A673 (cell line): ENCODE measurements around the gene HAUS6. TPM values are rescaled to one million over a fixed set of nuclear protein-coding genes. Genes with fewer than 3 reads are reported as not detected.

Source experiments
- BruUV-seq: library from RNA; stranded (reverse); fragments of 400-500 nt; replicated peaks from 2 replicates; lab custom pipeline; 2021; lab: Mats Ljungman, UMichigan
- CTCF ChIA-PET: fragments of 300-600 bp; sonication (Branson Sonifier 250); formaldehyde crosslinking; loops from one replicate; lab custom pipeline; 2022; ENCODE audit warnings: antibody characterized with exemption; lab: Charles Lee
- POLR2A ChIA-PET: fragments of 300-600 bp; sonication (Branson Sonifier 250); formaldehyde crosslinking; loops from one replicate; lab custom pipeline; 2022; ENCODE audit warnings: antibody characterized with exemption; ENCODE audit not compliant: low non-redundant PET; lab: Charles Lee
- DNase-seq: peaks from one replicate; pipeline ENCODE4 v3.0.0-alpha.2; 2015; ENCODE audit warnings: low spot score
- H3K27ac ChIP-seq: fragments of 200-600 bp; sonication (generic); 2 replicates; pipeline ENCODE4 v1.5.1; 2016; ENCODE audit warnings: mixed run types, low read depth, mild to moderate bottlenecking, mixed read lengths, antibody characterized with exemption, low read length; ENCODE audit not compliant: poor library complexity, severe bottlenecking
- H3K27me3 ChIP-seq: fragments of 200-600 bp; sonication (generic); replicated peaks from 2 replicates; pipeline ENCODE4 v1.6.1; 2017; ENCODE audit warnings: mixed run types, low read depth, mild to moderate bottlenecking, mixed read lengths, antibody characterized with exemption, low read length; ENCODE audit not compliant: insufficient read depth, poor library complexity
- H3K36me3 ChIP-seq: fragments of 200-600 bp; sonication (generic); 2 replicates; pipeline ENCODE4 v1.6.1; 2016; ENCODE audit warnings: mixed run types, mild to moderate bottlenecking, mixed read lengths, antibody characterized with exemption, low read length; ENCODE audit not compliant: insufficient read depth, poor library complexity, severe bottlenecking
- H3K4me1 ChIP-seq: fragments of 200-600 bp; sonication (generic); 2 replicates; pipeline ENCODE4 v1.6.1; 2017; ENCODE audit warnings: mixed run types, mild to moderate bottlenecking, mixed read lengths, antibody characterized with exemption, low read length; ENCODE audit not compliant: insufficient read depth, poor library complexity, severe bottlenecking
- H3K4me3 ChIP-seq: fragments of 200-600 bp; sonication (generic); 2 replicates; pipeline ENCODE4 v1.5.1; 2016; ENCODE audit warnings: low read depth, mixed run types, mild to moderate bottlenecking, mixed read lengths, low read length; ENCODE audit not compliant: poor library complexity, severe bottlenecking
- H3K9me3 ChIP-seq: fragments of 200-600 bp; sonication (generic); 2 replicates; pipeline ENCODE4 v1.6.1; 2016; ENCODE audit warnings: mixed run types, low read depth, mild to moderate bottlenecking, mixed read lengths, antibody characterized with exemption, low read length; ENCODE audit not compliant: poor library complexity, severe bottlenecking
- CTCF ChIP-seq: fragments of 300-800, 200-600 bp; sonication (generic); conservative IDR thresholded peaks from 2 replicates; pipeline ENCODE4 v1.5.1; 2017; ENCODE audit warnings: low read depth, mild to moderate bottlenecking, antibody characterized with exemption, low read length, moderate library complexity, mixed read lengths
- EZH2 ChIP-seq: fragments of 200-600 bp; sonication (generic); IDR thresholded peaks from 2 replicates; pipeline ENCODE4 v1.6.1; 2017; ENCODE audit warnings: borderline replicate concordance, low read depth, mild to moderate bottlenecking, mixed read lengths, antibody characterized with exemption, low read length; ENCODE audit not compliant: poor library complexity, severe bottlenecking
- intact Hi-C: fragments of 100-400 bp; cut with micrococcal nuclease; formaldehyde crosslinking; loops from one replicate; pipeline ENCODE4 v1.10.0; 2022; ENCODE audit not compliant: unreplicated experiment
- total RNA-seq: library from RNA; stranded (reverse); gene quantifications from 2 replicates; pipeline ENCODE4 v1.2.3, GENCODE V29; 2021

HAUS6 gene
- total RNA-seq, 1 experiment from 2014 or later: 26.1 TPM

- Histone ChIP-seq H3K4me3 (peak within 1 kb of the TSS; percentile 71), H3K4me1 (no peaks in the 10 kb centered on the region), H3K27me3 (no peaks in the 10 kb centered on the region), H3K36me3 (no peaks in the 10 kb centered on the region), H3K9me3 (no peaks in the 10 kb centered on the region), H3K27ac (peak within 1 kb of the TSS; percentile 89)
- intact Hi-C loops: loop anchor here (2.0 to 5.0 kb wide), 3 partner anchors 126 to 408 kb away; partner anchors contain the start of gene DENND4C
- TF ChIP-seq EZH2 (no peak), CTCF (peak; percentile 66)
- peak; percentile 92 for DNase-seq
- ChIA-PET CTCF (interaction anchor here (0.5 to 1.1 kb wide), 3 partner anchors 94 to 125 kb away, joined by 6 to 11 read pairs (median 7); no protein-coding TSS in a partner anchor), POLR2A (interaction anchor here (0.7 kb wide), 1 partner anchor 66 kb away, joined by 3 read pairs; no protein-coding TSS in a partner anchor)
- BruUV-seq: TSS peak; percentile 81
These were observed 53.5 kb downstream of the HAUS6 start, which contains the start of gene RRAGA for GRCh38 chr9:19048966-19049916. TSS of gene RRAGA (plus strand) at chr9:19049427. CDS start at chr9:19049660, 233 bp downstream.

GRCh38 chr9:19036611-19037010 lies 66.1 kb downstream of the HAUS6 start:
- Histone ChIP-seq H3K9me3 (no peaks in the 10 kb centered on the region), H3K27me3 (no peaks in the 10 kb centered on the region), H3K36me3 (no peaks in the 10 kb centered on the region), H3K27ac (no peak overlapping the region), H3K4me3 (no peak overlapping the region), H3K4me1 (no peaks in the 10 kb centered on the region)
- ChIA-PET CTCF (no interaction called here), POLR2A (no interaction called here)
- intact Hi-C loops: no loop called here
- no peak for DNase-seq
- TF ChIP-seq EZH2 (no peak), CTCF (no peak)
- BruUV-seq: no TSS peak

- Histone ChIP-seq H3K4me1 (no peaks in the 10 kb centered on the region), H3K27ac (no peak within 1 kb of the TSS), H3K27me3 (no peaks in the 10 kb centered on the region), H3K36me3 (no peaks in the 10 kb centered on the region), H3K9me3 (no peaks in the 10 kb centered on the region), H3K4me3 (no peak within 1 kb of the TSS)
- intact Hi-C loops: no loop called here
- POLR2A ChIA-PET: no interaction called here
- no TSS peak for BruUV-seq
- TF ChIP-seq EZH2 (no peak), CTCF (no peak)
- no peak for DNase-seq
- CTCF ChIA-PET: no interaction called here
These were observed 69.7 kb downstream of the HAUS6 start, which contains the start of gene SAXO1 for GRCh38 chr9:19033015-19033414. TSS of gene SAXO1 (minus strand) at chr9:19033209. CDS start at chr9:19032908, 301 bp downstream.
